Left ventricle myocardium inferior (tissue), 1 donor: ENCODE data around the gene WDR54. TPM values are rescaled to one million over a fixed set of nuclear protein-coding genes. Genes with fewer than 3 reads are reported as not detected.
A peak's percentile ranks its signal among the peaks of the same experiment; 100 is the strongest.
"Not testable (repeated sequence)": the region's sequence is repeated elsewhere in the genome, so short reads cannot be mapped to it uniquely, and the experiment has no call there.

ENCODE experiments used
- DNase-seq: peaks from one replicate; pipeline ENCODE4 v3.0.0-alpha.2; 2020
- H3K27ac ChIP-seq: fragments of 200-600 bp; replicated peaks from 2 replicates; pipeline ENCODE4 v1.8.0; 2021
- H3K27me3 ChIP-seq: fragments of 200-600 bp; 2 replicates; pipeline ENCODE4 v1.8.0; 2021; ENCODE audit warnings: low read depth
- H3K36me3 ChIP-seq: fragments of 200-600 bp; 2 replicates; pipeline ENCODE4 v1.8.0; 2021
- H3K4me1 ChIP-seq: fragments of 200-600 bp; 2 replicates; pipeline ENCODE4 v1.8.0; 2021
- H3K4me3 ChIP-seq: fragments of 200-600 bp; 2 replicates; pipeline ENCODE4 v1.8.0; 2021; ENCODE audit warnings: mild to moderate bottlenecking, moderate library complexity
- H3K9me3 ChIP-seq: fragments of 200-600 bp; replicated peaks from 2 replicates; pipeline ENCODE4 v1.8.0; 2021
- CTCF ChIP-seq: fragments of 200-600 bp; IDR thresholded peaks from 2 replicates; pipeline ENCODE4 v1.8.0; 2021; ENCODE audit warnings: antibody characterized with exemption, mild to moderate bottlenecking, borderline replicate concordance
- intact Hi-C: fragments of 100-400 bp; cut with micrococcal nuclease; formaldehyde crosslinking; loops from one replicate; pipeline ENCODE4 v1.11.0; 2022
- total RNA-seq: library from RNA; stranded (reverse); fragmentation: NEBNext Ultra II Directional; extraction: Animal tissue kit (Norgen Biotek cat#: 25700); gene quantifications from one replicate; pipeline ENCODE4 v1.2.1, GENCODE V29; 2021
- donor health status: DM: no; HTN: yes; CAD: no; lungs with severe emphysema.

Gene WDR54
- total RNA-seq, 1 donor from 2014 or later: 2.9 TPM

GRCh38 chr2:74464406-74464805 is 42.9 kb downstream of the WDR54 start:
- no peak for TF ChIP-seq CTCF
- Histone ChIP-seq H3K4me3 (peak overlapping the region; percentile 99), H3K27ac (peak overlapping the region; percentile 93), H3K9me3 (no peaks in the 10 kb centered on the region), H3K27me3 (no peaks in the 10 kb centered on the region), H3K36me3 (peaks cover 21% of the 10 kb centered on the region), H3K4me1 (peaks cover 30% of the 10 kb centered on the region)
- DNase-seq: no peak
- intact Hi-C loops: no loop called here

GRCh38 chr2:74470742-74471141 is 49.2 kb downstream of the WDR54 start:
- peaks cover 18% of the 10 kb centered on the region for H3K36me3 ChIP-seq
- H3K27me3 ChIP-seq, H3K9me3 ChIP-seq, intact Hi-C loops, DNase-seq: not testable (repeated sequence)
- peak overlapping the region; percentile 2 for H3K27ac ChIP-seq
- peak overlapping the region; percentile 88 for H3K4me3 ChIP-seq
- H3K4me1 ChIP-seq: peaks cover 40% of the 10 kb centered on the region

GRCh38 chr2:74471332-74472065 is 50.0 kb downstream of the WDR54 start:
- Histone ChIP-seq H3K9me3 (no peaks in the 10 kb centered on the region), H3K4me3 (peak overlapping the region; percentile 88), H3K27ac (peak overlapping the region; percentile 95), H3K4me1 (peaks cover 34% of the 10 kb centered on the region), H3K36me3 (peaks cover 23% of the 10 kb centered on the region), H3K27me3 (no peaks in the 10 kb centered on the region)
- DNase-seq: no peak
- no peak for TF ChIP-seq CTCF
- intact Hi-C loops: no loop called here

- no peaks in the 10 kb centered on the region for H3K27me3 ChIP-seq
- H3K9me3 ChIP-seq: no peaks in the 10 kb centered on the region
- H3K36me3 ChIP-seq: peaks cover 29% of the 10 kb centered on the region
- H3K4me3 ChIP-seq: peak within 1 kb of the TSS; percentile 88
- peaks cover 34% of the 10 kb centered on the region for H3K4me1 ChIP-seq
- DNase-seq: peak; percentile 94
- TF ChIP-seq CTCF: no peak
- intact Hi-C loops: no loop called here
- H3K27ac ChIP-seq: peak within 1 kb of the TSS; percentile 95
Observed at GRCh38 chr2:74472086-74472944, 50.8 kb downstream of the WDR54 start, which contains the start of gene MRPL53. TSS of gene MRPL53 (minus strand) at chr2:74472680. CDS start at chr2:74472660, 20 bp downstream.

GRCh38 chr2:74472945-74473258 is 51.4 kb downstream of the WDR54 start:
- no peaks in the 10 kb centered on the region for H3K27me3 ChIP-seq
- H3K36me3 ChIP-seq: peaks cover 35% of the 10 kb centered on the region
- H3K9me3 ChIP-seq: no peaks in the 10 kb centered on the region
- peak overlapping the region; percentile 88 for H3K4me3 ChIP-seq
- TF ChIP-seq CTCF: no peak
- peak overlapping the region; percentile 95 for H3K27ac ChIP-seq
- intact Hi-C loops: no loop called here
- peaks cover 34% of the 10 kb centered on the region for H3K4me1 ChIP-seq
- no peak for DNase-seq

GRCh38 chr2:74474481-74474880 is 53.0 kb downstream of the WDR54 start:
- Histone ChIP-seq H3K36me3 (peaks cover 46% of the 10 kb centered on the region), H3K4me3 (no peak overlapping the region), H3K27ac (no peak overlapping the region), H3K27me3 (no peaks in the 10 kb centered on the region), H3K9me3 (no peaks in the 10 kb centered on the region), H3K4me1 (peaks cover 34% of the 10 kb centered on the region)
- intact Hi-C loops: no loop called here
- no peak for TF ChIP-seq CTCF
- DNase-seq: no peak
